Glomerular visceral epithelial cell (primary cell): ENCODE results near the gene CHD6.

ENCODE experiments used
- DNase-seq: peaks from one replicate; pipeline ENCODE4 v3.0.0-alpha.2; 2016; ENCODE audit errors: extremely low spot score

Gene CHD6

DNA sequence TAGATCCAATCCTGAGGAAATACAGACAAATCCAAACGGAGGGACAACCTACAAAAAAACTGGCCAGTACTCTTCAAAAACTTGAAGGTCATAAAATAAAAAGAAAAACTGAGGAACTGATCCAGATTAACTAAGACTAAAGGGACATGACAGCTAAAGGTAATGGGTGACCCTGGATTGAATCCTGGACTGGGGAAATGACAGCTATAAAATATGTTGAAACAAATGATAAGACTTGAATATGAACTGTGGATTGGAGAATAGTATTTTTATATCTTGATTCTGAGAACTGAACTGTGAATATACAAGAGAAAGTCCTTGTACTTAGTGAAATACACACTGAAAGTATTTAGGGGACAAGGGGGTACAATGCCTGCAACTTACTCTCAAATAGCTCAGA is 154.6 kb downstream of the CHD6 start:
- DNase-seq, result no peak

DNA sequence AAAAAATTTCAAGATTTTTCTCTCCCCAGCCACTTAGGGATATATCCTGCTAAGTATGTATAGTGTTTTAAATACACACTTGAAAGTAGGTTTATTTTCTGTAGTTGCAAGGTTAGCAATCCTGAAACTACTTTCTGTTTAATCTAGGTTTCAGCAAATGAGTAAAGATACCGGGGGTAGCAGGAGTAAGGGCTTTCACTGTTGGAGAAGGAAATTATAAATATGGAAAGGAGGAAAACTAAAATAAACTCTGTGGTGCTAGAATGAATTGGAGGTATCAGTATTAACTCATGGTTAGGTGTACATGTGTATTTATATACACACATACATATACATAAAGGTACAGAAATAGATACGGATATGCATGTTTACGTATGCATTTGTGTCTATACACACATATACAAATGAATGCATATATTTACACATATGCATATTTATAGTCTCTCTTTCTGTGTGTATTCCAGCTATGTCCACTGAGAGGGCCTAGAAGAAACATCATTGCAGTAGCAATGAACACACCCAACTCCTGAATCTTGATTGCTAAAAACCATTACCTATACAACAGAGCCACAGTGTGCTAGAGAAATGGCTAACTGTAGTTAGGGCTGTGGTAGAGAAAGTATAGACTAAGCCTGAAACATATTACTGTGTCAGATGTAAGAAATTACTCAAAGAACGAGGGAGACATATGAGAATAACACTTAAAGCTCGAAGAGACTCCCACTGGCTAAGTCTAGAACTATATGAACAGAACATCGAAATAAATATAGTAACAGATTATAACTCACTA is 155.6 kb downstream of the CHD6 start:
- DNase-seq, result no peak

DNA sequence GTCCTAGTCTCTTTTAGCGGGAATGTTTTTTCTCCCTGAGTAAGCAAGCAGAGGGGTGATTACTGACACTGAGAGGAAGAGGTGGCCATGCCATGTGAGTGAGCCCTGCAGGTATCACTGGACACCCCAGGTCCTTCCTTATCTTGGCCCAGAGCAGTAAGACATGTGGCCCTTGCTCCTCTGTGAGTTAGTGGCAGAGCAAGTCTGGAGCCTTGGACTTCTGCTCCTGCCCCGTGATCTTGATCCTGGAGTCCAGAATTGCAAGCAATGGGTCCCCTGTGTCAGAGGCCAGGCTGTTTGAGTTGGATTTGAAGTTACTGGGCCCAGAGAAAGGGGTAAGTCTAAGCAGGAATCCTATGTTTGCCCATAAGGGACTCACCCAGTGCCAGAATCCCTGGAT is 159.4 kb downstream of the CHD6 start:
- DNase-seq, result no peak

DNA sequence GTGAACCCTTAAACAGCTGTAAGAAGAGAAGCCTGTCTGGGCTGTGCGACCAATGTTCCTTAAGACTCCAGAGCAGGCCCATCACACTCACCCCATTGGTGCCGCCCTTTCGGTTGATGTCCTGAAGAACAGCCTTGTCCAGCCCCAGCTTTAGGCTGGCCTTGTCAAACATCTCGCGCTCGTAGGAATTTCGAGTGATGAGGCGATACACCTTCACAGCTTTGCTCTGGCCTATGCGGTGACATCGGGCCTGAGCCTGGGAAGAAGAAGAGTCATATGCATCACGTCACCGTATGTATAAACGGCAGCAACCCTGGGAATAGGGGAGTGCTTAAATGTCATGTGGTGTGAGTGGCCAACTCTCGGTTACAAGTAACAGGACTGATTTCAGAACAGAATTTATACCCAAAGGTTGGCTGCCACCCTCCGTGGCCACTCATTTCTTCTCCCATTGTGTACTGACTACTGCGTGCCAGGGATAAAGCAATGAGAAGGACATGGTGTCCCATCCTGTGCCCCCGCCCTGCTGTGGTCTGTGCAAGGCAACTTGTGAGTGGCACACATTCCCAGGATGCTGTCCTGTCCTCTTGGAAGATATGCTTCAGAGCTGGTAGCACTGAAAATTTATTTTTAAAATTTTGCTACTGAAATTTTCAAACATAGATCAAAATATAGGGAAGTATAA is 160.9 kb downstream of the CHD6 start:
- no peak for DNase-seq

DNA sequence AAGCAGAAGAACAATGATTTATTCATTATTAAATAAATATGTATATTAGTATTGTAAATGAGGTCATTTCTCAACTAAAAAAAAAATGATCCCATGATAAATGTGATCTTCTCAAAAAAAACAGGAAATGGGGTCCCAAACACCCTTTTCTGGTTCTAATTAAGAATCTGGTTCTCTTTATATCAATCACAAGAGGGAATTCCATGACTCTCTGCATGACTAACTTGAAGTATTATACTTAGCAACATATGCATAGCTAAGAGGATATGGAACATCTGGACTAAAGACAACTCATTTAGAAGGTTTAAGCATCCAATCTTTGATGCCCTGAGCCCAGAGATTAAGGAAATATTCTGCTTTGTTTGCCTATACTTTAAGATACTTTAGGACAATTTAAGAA is 161.8 kb downstream of the CHD6 start:
- no peak for DNase-seq

DNA sequence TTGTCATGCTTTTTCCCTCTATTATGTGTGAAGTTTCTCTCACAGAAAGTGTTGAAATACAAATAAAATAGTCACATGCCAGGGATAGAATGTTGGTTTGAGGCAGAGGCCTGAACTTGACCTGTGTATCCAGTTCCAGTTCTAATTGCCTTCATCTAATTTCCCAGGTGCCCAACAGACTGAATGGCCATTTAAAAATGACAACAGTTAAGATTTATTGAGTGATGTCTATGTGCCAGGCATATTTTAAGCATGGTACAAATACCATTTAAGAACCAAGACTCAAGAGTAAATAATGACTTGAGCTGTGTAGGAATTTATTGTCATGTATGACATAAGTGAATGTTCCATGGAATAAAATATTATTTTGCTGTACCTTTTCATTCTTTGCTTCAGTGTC is 163.9 kb downstream of the CHD6 start:
- DNase-seq, result no peak

DNA sequence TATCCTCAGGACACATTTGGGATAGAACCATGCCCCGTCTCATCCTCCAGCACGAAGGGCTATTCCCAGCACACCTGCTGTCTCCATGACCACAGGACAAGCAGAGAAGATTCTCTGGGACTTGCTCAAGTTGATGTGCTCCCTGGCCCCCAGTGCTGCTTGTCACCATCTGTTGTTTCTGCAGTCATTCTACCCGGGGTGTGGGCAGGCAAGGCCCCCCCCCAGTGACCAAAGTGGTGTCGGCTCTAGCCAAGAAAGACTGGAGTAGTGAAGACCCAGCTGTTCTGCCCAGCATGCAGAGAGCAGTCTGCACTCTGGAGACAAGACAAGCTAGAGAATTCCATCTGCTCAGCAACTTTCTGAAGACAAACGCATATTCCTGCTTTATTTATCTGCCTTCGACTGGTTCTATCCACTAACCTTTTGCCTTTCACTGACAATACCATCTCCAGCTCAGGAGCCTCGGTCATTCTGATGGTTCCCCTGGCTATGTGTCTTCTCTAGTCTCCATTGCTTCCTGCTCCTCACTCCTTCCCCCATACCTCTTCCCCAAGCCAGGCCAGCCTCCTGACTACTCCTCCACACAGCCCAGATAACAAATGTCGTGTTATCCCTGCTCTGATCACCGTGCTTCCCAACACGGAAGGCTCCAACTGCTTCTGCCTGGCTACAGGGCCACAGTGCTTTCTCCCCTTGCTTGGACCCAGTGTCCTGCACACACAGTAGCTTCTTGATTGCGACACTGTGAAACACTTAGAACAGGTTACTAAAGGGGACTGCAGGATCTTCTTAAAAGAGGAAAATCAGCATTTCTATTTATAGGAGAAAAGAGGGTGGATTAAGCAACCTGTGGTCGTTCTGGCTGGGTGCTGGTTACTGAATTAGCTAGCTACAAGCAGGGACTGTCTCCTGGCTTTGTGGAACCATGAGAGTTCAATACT is 164.9 kb downstream of the CHD6 start:
- DNase-seq, result no peak

DNA sequence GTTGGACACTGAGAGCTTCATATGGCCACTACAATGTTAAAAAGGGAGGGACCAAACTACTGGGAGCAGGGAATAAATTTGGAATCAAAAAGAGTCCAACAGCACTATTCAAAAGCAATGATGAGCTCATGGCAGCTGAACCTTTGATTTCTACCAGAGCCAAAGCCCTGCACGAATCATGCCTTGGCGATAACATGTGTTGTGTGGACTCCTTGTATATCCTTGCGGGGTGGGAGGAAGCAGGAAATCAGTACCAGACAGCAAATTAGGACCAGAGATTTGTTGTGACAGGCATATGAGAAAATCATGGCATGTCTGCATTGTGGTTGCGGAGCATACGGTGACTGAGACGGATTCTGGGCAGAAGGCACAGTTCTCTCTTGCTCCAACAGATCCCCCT is 166.0 kb downstream of the CHD6 start:
- no peak for DNase-seq

DNA sequence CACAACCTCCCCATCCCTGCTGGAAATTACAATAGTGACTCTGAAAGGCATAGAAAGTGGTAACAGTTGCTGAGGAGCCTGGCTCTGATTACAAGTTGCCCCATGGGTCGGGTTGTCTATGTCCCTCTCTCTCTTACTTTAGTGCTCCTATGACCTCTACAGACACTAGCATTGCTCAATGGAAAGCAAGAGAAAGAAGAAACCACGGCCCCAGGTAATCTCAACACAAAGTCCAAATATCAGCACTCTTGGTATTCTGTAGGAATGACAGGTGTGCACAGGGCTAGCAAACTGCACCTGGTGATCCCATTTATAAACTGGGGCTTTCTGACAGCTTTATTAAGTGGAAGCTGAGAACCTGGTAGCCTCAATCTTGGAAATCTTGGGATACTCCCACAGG is 171.2 kb downstream of the CHD6 start:
- no peak for DNase-seq

DNA sequence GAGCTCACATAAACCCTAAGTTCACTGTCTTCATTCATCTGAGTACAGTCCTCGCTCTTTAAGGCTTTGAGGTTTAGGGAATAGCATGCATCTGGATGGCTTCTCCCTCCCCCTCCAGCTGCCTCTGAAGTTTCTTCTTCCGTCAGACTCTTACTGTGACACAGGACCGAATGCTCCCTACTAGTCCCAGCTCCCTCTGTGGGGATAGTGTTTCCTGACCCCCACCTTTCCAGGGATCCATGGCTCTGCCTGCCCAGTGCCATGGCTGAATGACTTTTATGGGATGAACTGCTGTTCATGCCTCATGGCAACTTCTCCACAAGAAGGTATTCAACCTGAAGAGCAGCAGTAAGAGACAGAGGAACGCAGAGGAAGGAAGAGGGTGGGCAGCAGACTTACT is 171.7 kb downstream of the CHD6 start:
- DNase-seq, result no peak

DNA sequence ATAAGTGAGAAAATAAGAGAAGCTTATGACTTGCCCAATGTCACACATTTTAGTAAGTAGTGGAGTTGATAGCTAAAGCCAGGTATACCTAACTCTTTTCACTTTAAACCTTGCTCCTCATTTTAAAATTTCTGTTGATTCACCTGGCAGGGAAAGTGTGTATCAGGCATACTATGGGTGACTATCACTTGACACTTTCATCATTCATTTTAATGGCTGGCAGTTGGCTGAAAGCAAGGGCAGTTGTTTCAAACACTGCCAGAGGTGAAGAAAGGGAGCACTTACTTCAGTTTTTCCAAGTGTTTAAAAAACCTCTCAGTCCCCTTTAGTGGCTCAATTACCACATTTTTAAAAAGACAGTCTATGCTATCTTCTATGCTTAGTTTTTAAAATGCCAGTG is 173.4 kb downstream of the CHD6 start:
- no peak for DNase-seq

DNA sequence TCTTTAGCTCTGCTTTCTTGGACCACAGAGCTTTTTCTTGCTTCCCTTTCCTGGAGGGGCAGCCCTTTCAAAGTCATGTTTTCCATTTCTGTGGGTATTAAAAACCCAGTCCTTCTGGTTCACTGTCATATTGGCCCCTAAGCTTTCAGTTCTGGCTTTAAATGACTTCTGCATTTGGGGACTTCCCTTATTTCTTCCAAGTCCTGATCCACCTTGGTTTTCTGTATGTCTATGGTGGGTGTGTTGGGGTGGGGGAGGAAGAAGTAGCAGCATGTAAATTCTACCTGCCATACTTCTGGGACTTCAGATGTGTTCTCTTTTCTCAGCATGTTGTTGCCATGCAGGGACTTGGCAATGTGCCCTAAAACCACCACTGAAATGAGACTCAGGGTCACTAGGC is 174.5 kb downstream of the CHD6 start:
- no peak for DNase-seq

DNA sequence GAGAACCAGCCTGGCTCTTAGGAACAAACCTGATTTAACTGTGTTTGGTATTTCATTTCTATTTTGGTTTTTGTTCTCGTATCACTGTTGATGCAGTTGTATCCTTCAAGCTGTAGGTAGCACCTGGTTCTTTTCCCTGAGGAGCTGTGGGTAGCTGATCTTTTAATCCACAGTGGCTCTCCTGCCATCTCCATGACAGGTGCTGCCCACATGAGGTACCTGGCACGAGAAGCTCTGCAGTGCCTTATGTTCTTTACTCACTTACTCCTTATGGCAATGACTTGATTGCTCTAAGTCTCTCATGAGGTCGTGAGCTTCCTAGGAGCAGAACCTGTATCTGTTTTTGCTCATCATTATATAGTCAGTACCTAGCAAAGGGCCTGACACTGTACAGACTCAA is 177.3 kb downstream of the CHD6 start:
- no peak for DNase-seq

DNA sequence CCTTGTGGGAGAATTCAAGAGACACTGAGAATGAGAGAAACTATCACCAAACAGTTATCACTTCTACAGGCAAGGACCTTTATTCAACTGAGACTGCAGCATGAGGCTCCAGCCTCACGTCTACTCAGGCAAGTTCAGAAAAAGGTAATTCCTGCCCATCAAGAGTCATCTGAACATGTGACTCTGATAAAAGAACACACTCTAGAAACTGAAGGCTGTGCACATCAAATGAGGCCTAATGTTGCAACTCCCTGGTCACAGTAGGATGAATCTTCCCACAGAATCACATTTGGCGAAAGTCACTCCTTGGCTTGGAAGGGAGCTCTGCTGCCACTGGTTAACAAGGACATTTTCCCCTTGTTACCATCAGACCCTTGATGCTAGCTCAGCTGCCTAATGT is 180.3 kb downstream of the CHD6 start:
- DNase-seq, result peak; percentile 65

DNA sequence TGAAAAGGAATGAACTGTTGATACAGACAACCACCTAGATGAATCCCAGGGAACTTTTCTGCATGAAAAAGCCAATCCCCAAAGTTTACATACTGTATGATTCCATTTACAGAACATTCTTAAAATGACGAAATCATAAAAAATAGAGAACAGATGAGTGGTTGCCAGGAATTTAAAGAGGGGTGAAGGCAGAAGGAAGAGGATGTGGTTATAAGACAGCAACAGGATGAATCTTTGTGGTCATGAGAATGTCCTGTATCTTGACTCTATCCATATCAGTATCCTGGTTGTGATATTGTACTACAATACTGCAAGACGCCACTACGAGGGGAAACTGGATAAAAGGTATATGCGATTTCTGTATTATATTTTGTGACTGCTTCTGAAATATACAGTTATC is 181.5 kb downstream of the CHD6 start:
- DNase-seq, result peak; percentile 88

DNA sequence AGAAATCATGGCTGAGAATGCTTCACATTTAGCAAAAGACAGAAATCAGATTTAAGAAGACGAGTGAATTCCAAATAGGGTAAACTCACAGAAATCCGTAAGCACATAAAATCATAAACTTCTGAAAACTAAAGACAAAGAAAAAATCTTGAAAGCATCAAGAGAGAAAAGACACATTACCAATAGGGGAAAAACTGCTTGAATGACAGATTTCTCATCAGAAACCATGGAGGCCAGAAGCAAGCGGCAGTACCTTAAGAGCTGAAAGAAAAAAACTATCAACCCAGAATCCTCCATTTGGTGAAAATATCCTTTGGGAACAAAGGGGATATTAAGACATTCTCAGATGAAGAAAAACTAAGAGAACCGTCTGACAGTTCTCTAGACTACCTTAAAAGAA is 185.0 kb downstream of the CHD6 start:
- DNase-seq, result no peak

DNA sequence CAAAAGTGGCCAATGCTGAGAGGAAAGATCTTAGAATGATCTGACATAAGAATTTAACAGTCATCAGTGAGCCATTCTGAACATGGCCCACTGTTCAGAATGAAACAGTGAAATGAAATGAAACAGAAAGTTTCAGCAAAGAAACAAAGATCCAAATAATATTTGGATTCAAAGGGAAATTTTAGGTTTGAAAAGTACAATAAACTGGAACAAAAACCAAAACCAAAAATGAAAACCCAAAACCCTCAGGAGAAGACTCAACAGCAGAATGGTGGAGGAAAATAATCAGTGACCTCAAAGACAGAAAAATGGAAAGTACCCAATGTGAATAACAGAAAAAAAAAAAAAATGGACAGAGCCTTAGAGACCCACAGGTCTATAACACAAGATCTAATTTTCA is 185.4 kb downstream of the CHD6 start:
- no peak for DNase-seq

DNA sequence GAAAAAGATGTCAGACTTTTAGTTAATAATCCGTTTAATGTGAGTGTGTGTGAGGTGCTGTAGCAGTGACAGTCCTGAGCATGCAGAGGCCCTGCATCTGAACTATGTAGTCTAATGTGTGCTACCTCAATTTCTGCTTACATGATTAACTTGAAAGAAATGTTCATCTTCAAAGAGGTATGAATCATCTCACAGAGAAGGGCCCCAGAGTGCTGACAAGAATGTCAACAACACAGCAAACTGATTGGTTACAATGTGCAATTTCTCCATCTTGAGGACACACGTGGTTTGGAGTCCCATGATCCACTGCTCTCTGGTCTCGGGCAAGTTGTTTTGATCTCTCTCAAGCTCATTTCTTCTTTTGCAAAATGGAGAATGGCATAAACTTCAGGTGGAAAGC is 189.9 kb downstream of the CHD6 start:
- DNase-seq, result peak; percentile 67

DNA sequence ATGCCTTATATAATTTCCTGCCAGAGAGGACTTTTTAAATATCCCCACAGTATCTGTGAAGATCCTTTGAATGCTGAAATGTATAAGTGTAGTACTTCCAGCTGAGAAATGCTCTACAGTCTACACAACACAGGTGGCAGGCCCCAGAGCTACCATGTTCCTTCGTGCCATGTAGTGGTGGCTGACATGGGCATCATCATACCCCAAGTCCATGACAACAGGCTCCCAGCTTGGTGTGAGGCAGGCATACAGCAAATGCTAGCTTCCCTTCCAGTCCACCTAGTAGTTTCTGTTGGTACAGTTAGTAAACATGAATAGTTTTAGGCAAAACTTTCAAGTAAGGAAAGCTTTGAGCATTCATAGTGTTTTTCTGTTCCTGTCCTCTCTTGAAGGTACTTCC is 190.3 kb downstream of the CHD6 start:
- no peak for DNase-seq

DNA sequence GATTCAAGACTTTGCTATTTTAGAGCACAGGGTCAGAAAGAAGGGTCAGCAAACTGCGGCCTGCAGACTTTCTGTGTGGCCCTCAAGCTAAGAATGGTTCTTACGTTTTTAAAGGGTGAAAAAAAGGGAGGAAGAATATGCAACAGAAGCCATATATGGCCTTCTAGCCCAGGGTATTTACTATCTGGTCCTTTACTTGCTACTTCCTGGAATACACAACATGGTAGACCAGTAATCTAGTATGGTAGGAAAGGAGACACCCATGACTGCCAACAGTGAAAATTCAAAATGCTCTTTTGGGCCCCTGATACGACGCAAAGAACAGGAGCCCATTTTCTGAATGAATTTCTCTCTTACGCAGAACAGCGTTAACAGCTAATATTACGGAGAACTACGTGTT is 191.2 kb downstream of the CHD6 start:
- no peak for DNase-seq

DNA sequence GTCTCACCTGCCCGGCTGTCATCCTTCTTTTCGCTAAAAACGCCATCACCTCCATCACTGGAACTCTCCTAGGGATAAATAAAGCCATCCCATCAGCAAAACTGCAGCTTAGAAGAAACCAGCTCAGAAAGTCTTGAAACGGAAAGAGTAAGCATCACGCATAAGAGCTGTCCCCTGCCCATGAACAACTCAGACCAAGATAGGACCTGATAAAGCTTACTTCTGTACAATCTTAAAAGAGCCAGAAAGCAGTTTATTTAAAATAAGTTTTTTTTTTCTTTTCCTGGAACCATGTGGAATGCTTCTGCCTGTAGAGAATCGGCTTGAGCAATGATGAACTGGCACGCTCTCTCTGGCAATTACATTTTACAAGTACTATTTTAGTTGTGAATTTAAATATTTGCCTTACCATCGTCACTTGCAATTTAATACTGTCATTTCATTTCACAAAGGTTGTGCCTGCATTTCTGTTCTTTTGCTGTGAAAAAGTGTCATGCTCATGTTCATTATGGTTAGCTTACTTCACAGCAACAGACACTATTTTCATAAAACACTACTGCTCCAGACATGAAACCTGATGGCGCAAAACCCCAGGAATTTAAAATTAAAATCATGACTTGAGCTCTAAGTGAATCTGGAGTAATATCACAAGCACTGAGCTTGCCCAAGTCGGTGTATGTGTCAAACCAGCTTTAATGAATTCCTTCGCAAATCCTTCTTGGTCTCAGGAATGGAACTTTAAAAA is 191.9 kb downstream of the CHD6 start:
- no peak for DNase-seq
